Left lung (tissue), 10 donors: ENCODE measurements around the gene ZNF202. TPM values are rescaled to one million over a fixed set of nuclear protein-coding genes. Genes with fewer than 3 reads are reported as not detected.
"Not testable (repeated sequence)": the region's sequence is repeated elsewhere in the genome, so short reads cannot be mapped to it uniquely, and the experiment has no call there.

Experiments used
- ATAC-seq: fragments of 200-7000 bp; cut with Tn5 transposase; one replicate; pipeline ENCODE4 v1.9.1; 2020; ENCODE audit warnings: moderate library complexity
- DNase-seq, 4 donors: peaks; one replicate each; pipeline ENCODE4 v3.0.0-alpha.2; 2013 to 2020
- H3K27ac ChIP-seq, 2 donors: fragments of 200-600 bp; sonication (generic) in 1 of 2; one replicate each; pipeline versions ENCODE4 v1.5.0 to v1.8.0; 2020 to 2021
- H3K27me3 ChIP-seq, 2 donors: fragments of 200-600 bp; sonication (generic) in 1 of 2; one replicate each; pipeline versions ENCODE4 v1.5.0 to v1.8.0; 2020 to 2021
- H3K36me3 ChIP-seq, 2 donors: fragments of 200-600 bp; sonication (generic) in 1 of 2; one replicate each; pipeline versions ENCODE4 v1.5.0 to v1.8.0; 2020 to 2021
- H3K4me1 ChIP-seq, 2 donors: fragments of 200-600 bp; one replicate each; pipeline ENCODE4 v1.8.0; 2021
- H3K4me3 ChIP-seq, 2 donors: fragments of 200-600 bp; sonication (generic) in 1 of 2; one replicate each; pipeline versions ENCODE4 v1.5.0 to v1.8.0; 2020 to 2021; ENCODE audit warnings: mild to moderate bottlenecking in 1 of 2
- H3K9me3 ChIP-seq, 2 donors: fragments of 200-600 bp; sonication (generic) in 1 of 2; one replicate each; pipeline versions ENCODE4 v1.5.0 to v1.8.0; 2020 to 2021
- intact Hi-C, 2 donors: fragments of 100-400 bp; cut with DNase I; formaldehyde crosslinking; loops; one replicate each; pipeline versions ENCODE4 v1.11.2 to v1.14.2; 2022
- polyA plus RNA-seq, 6 donors: library from polyadenylated mRNA; unstranded; fragments of 120-200 nt; gene quantifications; one replicate each; pipeline ENCODE4 v1.2.1, GENCODE V29; 2013; ENCODE audit not compliant: insufficient read length in 6 of 6
- total RNA-seq, 2 donors: library from RNA; stranded (reverse); fragmentation: NEBNext Ultra II Directional; extraction: Animal tissue kit (Norgen Biotek cat#: 25700); gene quantifications; one replicate each; pipeline ENCODE4 v1.2.1, GENCODE V29; 2021
- TF ChIP-seq, protein P1 (sequence below), 2 donors: fragments of 200-600 bp; sonication (generic) in 1 of 2; IDR thresholded peaks; one replicate each; pipeline versions ENCODE4 v1.5.0 to v1.8.0; 2021; ENCODE audit warnings: antibody characterized with exemption in 2 of 2
- donor health status: DM: no; HTN: yes; CAD: no.
- donor health status: DM: no; HTN: no; CAD: no.

Gene ZNF202
- total and polyA plus RNA-seq, 8 donors, result 6.6 to 24.2 (median 20.7) TPM

DNA sequence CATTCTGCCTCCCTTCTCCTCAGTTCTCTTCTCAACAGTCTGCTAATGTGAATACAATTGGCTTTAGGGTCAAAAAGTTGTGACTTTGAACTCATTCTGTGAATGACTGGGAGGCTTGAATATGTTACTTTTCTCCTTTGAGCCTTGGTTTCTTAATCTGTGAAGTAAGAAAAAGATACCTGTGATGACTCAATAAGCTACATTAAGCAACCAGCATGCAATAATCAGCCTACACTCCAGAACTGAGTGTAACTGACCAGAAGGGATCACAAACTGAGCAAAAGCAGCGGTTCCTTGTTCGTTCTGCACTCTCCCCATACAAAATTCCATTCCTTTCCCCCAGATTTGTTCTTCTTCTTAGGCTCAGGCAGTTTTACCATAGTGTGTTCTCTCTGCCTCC, 23.4 kb downstream of the ZNF202 start:
- intact Hi-C loops, result no loop called here
- Histone ChIP-seq H3K36me3 (no peaks in the 10 kb centered on the region), H3K9me3 (no peaks in the 10 kb centered on the region), H3K4me1 (no peaks in the 10 kb centered on the region), H3K27me3 (peaks cover 0 to 6% of the 10 kb centered on the region in 2 donors), H3K27ac (no peak overlapping the region), H3K4me3 (no peak overlapping the region)
- ATAC-seq (no peak), DNase-seq (no peak)
- TF ChIP-seq, protein P1, sequence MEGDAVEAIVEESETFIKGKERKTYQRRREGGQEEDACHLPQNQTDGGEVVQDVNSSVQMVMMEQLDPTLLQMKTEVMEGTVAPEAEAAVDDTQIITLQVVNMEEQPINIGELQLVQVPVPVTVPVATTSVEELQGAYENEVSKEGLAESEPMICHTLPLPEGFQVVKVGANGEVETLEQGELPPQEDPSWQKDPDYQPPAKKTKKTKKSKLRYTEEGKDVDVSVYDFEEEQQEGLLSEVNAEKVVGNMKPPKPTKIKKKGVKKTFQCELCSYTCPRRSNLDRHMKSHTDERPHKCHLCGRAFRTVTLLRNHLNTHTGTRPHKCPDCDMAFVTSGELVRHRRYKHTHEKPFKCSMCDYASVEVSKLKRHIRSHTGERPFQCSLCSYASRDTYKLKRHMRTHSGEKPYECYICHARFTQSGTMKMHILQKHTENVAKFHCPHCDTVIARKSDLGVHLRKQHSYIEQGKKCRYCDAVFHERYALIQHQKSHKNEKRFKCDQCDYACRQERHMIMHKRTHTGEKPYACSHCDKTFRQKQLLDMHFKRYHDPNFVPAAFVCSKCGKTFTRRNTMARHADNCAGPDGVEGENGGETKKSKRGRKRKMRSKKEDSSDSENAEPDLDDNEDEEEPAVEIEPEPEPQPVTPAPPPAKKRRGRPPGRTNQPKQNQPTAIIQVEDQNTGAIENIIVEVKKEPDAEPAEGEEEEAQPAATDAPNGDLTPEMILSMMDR (IDR thresholded peaks at IDR 0.05), result no peak

DNA sequence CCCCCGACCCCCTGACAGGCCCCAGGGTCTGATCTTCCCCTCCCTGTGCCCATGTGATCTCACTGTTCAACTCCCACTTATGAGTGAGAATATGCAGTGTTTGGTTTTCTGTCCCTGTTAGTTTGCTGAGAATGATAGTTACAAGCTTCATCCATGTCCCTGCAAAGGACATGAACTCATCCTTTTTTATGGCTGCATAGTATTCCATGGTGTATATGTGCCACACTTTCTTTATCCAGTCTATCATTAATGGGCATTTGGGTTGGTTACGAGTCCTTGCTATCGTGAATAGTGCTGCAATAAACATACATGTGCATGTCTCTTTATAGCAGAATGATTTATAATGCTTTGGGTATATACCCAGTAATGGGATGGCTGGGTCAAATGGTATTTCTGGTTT, 28.8 kb downstream of the ZNF202 start:
- DNase-seq, intact Hi-C loops: not testable (repeated sequence)

DNA sequence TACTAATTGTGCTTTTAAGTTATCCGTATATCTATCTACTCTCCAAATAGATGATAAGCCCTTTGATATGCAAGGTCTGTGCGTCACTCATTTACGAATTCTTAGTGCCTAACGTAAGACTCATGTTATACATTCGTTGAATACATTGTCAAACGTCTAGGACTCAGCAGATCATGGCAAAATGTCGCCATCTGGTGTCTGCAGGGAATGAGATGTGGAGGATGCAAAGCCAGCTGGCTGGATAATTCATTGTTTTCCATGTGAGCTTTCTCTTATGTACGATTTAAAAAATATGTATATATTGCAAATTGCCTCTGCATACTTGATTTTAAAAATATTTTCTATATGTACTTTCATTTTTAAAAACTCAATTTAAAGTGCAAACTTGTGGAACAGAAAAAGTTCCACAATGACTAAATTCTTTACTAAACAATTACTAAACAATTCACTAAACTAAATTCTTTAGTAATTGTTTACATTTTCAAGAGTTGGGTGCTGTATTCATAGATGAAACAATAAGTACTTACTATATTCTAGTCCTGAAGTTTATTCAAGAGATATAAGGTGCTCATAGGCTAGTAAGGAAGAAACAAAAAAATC, 33.8 kb downstream of the ZNF202 start:
- intact Hi-C loops, result loop anchor here in 1 of 2 donors (5.0 to 10.0 kb wide), 2 partner anchors 65 to 123 kb away; no protein-coding TSS in a partner anchor
- Histone ChIP-seq H3K9me3 (no peaks in the 10 kb centered on the region), H3K27me3 (peaks cover 3 to 21% of the 10 kb centered on the region in 2 donors), H3K4me3 (no peak overlapping the region), H3K27ac (no peak overlapping the region), H3K4me1 (no peaks in the 10 kb centered on the region), H3K36me3 (no peaks in the 10 kb centered on the region)
- peak in 3 of 4 donors; percentile 34 to 70 (median 45) for DNase-seq
- TF ChIP-seq, protein P1 (IDR thresholded peaks at IDR 0.05), result peak; percentile 49 to 57
- ATAC-seq, result peak; percentile 76

More for the DNA sequence above, 28.8 kb downstream of the ZNF202 start:
- H3K27me3 ChIP-seq, result peaks cover 3 to 26% of the 10 kb centered on the region in 2 donors
- not testable (repeated sequence) for H3K27ac ChIP-seq, H3K36me3 ChIP-seq, H3K4me1 ChIP-seq, H3K4me3 ChIP-seq, ATAC-seq, H3K9me3 ChIP-seq

DNA sequence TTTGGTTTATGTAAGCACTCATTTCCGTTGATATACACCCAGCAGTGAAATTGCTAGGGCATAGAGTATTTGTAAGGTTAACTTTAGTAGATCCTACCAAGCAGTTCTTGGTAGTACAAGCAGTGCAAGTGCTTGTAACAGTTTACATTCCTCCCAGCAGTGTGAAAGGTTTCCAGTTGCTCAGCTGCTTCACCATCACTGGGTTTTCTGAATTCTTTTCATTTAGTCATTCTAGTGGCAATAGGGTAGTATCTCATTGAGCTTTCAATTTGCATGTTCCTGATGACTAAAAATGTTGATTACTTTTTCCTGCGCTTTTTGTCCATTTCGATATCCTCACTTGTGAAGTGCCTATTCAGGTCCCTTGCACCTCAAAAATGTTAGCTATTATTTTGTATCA, 34.3 kb downstream of the ZNF202 start:
- Histone ChIP-seq H3K4me3 (no peak overlapping the region), H3K9me3 (no peaks in the 10 kb centered on the region), H3K27ac (no peak overlapping the region), H3K27me3 (peaks cover 3 to 26% of the 10 kb centered on the region in 2 donors), H3K4me1 (no peaks in the 10 kb centered on the region), H3K36me3 (no peaks in the 10 kb centered on the region)
- TF ChIP-seq, protein P1 (IDR thresholded peaks at IDR 0.05), result no peak
- DNase-seq (no peak), ATAC-seq (no peak)
- intact Hi-C loops, result loop anchor here in 1 of 2 donors (5.0 to 10.0 kb wide), 2 partner anchors 65 to 122 kb away; no protein-coding TSS in a partner anchor

DNA sequence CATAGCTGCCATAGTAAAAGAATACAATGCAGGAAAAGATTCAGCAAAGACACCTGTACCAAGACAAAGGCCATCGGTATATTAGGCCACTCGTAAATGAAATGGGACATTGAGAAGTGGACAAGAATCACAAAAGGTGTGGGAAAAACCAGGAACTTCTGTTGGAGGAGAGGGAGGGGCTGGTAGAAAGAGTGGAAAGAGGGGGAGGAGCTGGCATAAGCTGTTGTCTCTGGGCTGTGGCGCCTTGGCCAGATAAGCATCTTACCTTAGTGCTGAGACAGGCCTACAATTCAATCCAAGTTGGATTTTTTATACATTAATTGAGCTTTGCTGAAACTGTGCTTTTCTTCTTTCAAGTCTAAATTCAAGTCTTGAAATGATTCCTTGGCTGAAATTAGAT, 37.1 kb downstream of the ZNF202 start:
- Histone ChIP-seq H3K36me3 (no peaks in the 10 kb centered on the region), H3K27ac (no peak overlapping the region), H3K27me3 (peaks cover 3 to 13% of the 10 kb centered on the region in 2 donors), H3K4me1 (no peaks in the 10 kb centered on the region), H3K9me3 (no peaks in the 10 kb centered on the region), H3K4me3 (no peak overlapping the region)
- intact Hi-C loops, result loop anchor here in 1 of 2 donors (10.0 kb wide), 1 partner anchor 120 kb away; no protein-coding TSS in a partner anchor
- no peak for ATAC-seq
- TF ChIP-seq, protein P1 (IDR thresholded peaks at IDR 0.05), result no peak
- no peak for DNase-seq
